Psoas muscle (tissue), 8 donors: ENCODE results near the gene MRPL10. TPM values are rescaled to one million over a fixed set of nuclear protein-coding genes. Genes with fewer than 3 reads are reported as not detected.

Source experiments
- ATAC-seq, 4 donors: fragments of 200-7000 bp; cut with Tn5 transposase; one replicate each; pipeline ENCODE4 v1.9.1; 2020; ENCODE audit warnings: moderate library complexity in 3 of 4, mild to moderate bottlenecking in 2 of 4
- DNase-seq, 2 donors: peaks; one replicate each; pipeline ENCODE4 v3.0.0-alpha.2; 2020
- H3K27ac ChIP-seq: fragments of 200-600 bp; one replicate; pipeline ENCODE4 v1.8.0; 2022
- H3K27me3 ChIP-seq, 3 donors: fragments of 200-600 bp in 1 of 3; one replicate each; pipeline versions ENCODE4 v1.6.1 to v1.8.0; 2013 to 2022; ENCODE audit warnings: low read length in 2 of 3, mild to moderate bottlenecking in 2 of 3, moderate library complexity in 1 of 3; ENCODE audit not compliant: insufficient read depth in 3 of 3
- H3K36me3 ChIP-seq, 2 donors: fragments of 200-600 bp in 1 of 2; one replicate each; pipeline versions ENCODE4 v1.6.1 to v1.8.0; 2013 to 2022; ENCODE audit warnings: low read depth in 1 of 2, mild to moderate bottlenecking in 1 of 2, moderate library complexity in 1 of 2; ENCODE audit not compliant: insufficient read depth in 1 of 2
- H3K4me1 ChIP-seq: fragments of 200-600 bp; one replicate; pipeline ENCODE4 v1.8.0; 2022
- H3K4me3 ChIP-seq: fragments of 200-600 bp; one replicate; pipeline ENCODE4 v1.8.0; 2022; ENCODE audit warnings: mild to moderate bottlenecking
- H3K9me3 ChIP-seq: fragments of 200-600 bp; one replicate; pipeline ENCODE4 v1.8.0; 2022
- CTCF ChIP-seq: fragments of 200-600 bp; IDR thresholded peaks from one replicate; pipeline ENCODE4 v1.8.0; 2022; ENCODE audit warnings: antibody characterized with exemption
- WGBS, 3 donors: extraction: QIAGEN DNeasy Blood & Tissue Kit; methylation state at CpG; one replicate each; pipeline versions ENCODE4 v1.1.6 to v1.1.7; 2013; 5-methylcytosine and 5-hydroxymethylcytosine counted together
- intact Hi-C, 2 donors: fragments of 100-400 bp; cut with DNase I; formaldehyde crosslinking; loops; one replicate each; pipeline versions ENCODE4 v1.11.0 to v1.14.2; 2022
- polyA plus RNA-seq, 3 donors: library from polyadenylated mRNA; stranded (reverse); fragments of 200-250 nt; gene quantifications; one replicate each; pipeline ENCODE4 v1.2.3, GENCODE V29; 2013
- total RNA-seq, 4 donors: library from RNA; stranded (reverse); fragmentation: NEBNext Ultra II Directional in 2 of 4; extraction: Animal tissue kit (Norgen Biotek cat#: 25700) in 2 of 4; gene quantifications; one replicate each; pipeline versions ENCODE4 v1.2.1 to v1.2.4, GENCODE V29; 2021 to 2023
- donor health status: healthy with polysubstance abuse.
- donor health status: DM: no; HTN: no; CAD: no; lungs with moderate emphysema.
- donor health status: Bipolar disorder and iron deficiency.
- donor health status: healthy.
- donor health status: DM: yes; HTN: yes; CAD: no.
- donor health status: DM: no; HTN: no; CAD: no.
- donor health status: DM: no; HTN: no; CAD: no.
- donor health status: DM: yes; HTN: yes; CAD: no.

MRPL10 gene
- total and polyA plus RNA-seq, 7 donors, result 37.8 to 78.6 (median 47.0) TPM

DNA sequence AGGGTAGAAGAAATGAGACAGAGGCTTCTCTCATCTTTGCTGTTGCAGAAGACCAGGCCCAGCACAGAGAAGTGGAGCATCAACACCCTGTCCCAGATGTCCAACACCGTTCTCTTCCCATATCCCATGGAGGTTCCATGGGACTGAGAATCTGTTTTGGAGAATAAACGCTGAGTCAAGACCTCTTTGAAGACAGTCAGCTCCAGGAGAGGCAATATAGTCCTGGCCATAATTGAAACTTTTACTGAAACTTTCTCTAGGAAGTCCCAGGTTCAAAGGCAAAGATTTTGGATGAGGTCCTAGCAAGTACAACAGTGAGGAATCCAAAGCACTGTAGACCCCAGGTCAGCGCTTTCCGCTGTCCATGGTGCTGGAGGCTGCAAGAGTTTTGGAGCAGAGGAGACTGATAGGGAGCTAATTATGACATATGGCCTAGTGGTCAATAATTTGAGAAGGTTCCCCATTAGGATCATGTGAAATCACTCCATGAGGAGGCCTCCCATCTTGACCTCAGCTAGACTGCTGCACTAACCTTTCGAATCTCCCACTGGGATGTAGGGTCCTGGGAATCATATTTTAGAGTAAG, 45.7 kb downstream of the MRPL10 start:
- Histone ChIP-seq H3K36me3 (no peaks in the 10 kb centered on the region), H3K27ac (no peak overlapping the region), H3K27me3 (peaks cover 3 to 42% (median 9%) of the 10 kb centered on the region in 3 donors), H3K4me3 (no peak overlapping the region), H3K9me3 (no peaks in the 10 kb centered on the region), H3K4me1 (peaks cover 4% of the 10 kb centered on the region)
- intact Hi-C loops, result no loop called here
- ATAC-seq, result no peak
- WGBS, 3 donors, result 28 to 40% (median 40%) methylated on average over 5 of the region's 5 CpGs
- no peak for DNase-seq
- no peak for TF ChIP-seq CTCF

DNA sequence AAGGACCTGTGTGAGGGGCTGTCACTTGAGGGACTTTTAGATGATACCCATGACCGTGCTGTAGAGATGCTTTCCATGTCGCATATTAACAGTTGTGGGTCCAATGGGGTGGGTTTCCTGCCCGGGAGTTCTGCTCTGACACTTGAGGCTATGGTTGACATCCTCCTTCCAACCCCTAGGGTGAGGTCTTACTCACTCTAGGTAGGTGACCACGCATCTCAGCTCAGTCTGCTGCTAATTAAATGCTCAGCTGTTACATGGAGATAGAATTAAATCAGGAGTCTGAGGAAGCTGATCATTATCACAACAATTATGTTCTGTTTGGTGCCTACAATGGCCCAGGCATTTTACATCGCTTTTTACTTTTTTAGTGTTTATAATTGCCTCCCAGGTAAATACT, 49.9 kb downstream of the MRPL10 start:
- Histone ChIP-seq H3K27ac (no peak overlapping the region), H3K27me3 (peaks cover 0 to 38% (median 16%) of the 10 kb centered on the region in 3 donors), H3K4me3 (no peak overlapping the region), H3K36me3 (no peaks in the 10 kb centered on the region), H3K4me1 (no peaks in the 10 kb centered on the region), H3K9me3 (no peaks in the 10 kb centered on the region)
- ATAC-seq (no peak), DNase-seq (no peak)
- no peak for TF ChIP-seq CTCF
- 62 to 71% (median 71%) methylated on average over 5 of the region's 5 CpGs for WGBS, 3 donors
- intact Hi-C loops, result no loop called here

GRCh38 chr17:47778184-47778635, 53.1 kb downstream of the MRPL10 start:
- H3K4me1 ChIP-seq, result no peaks in the 10 kb centered on the region
- DNase-seq (no peak), ATAC-seq (no peak)
- WGBS, 3 donors, result 17 to 21% (median 19%) methylated on average over 30 to 45 of the region's 45 CpGs
- no peaks in the 10 kb centered on the region for H3K9me3 ChIP-seq
- no peaks in the 10 kb centered on the region for H3K36me3 ChIP-seq
- intact Hi-C loops, result no loop called here
- TF ChIP-seq CTCF, result no peak
- no peak overlapping the region for H3K27ac ChIP-seq
- no peak overlapping the region for H3K4me3 ChIP-seq
- H3K27me3 ChIP-seq, result peaks cover 0 to 44% (median 19%) of the 10 kb centered on the region in 3 donors

- Histone ChIP-seq H3K27me3 (peaks cover 0 to 47% (median 19%) of the 10 kb centered on the region in 3 donors), H3K9me3 (no peaks in the 10 kb centered on the region), H3K4me1 (no peaks in the 10 kb centered on the region), H3K4me3 (no peak overlapping the region), H3K27ac (no peak overlapping the region), H3K36me3 (no peaks in the 10 kb centered on the region)
- peak in 3 of 4 donors; percentile 39 to 67 (median 65) for ATAC-seq
- DNase-seq, result no peak
- TF ChIP-seq CTCF, result peak; percentile 62
- WGBS, 3 donors, result 39 to 50% (median 41%) methylated on average over 14 of the region's 14 CpGs
- intact Hi-C loops, result no loop called here
Measured at GRCh38 chr17:47776330-47777197, 54.8 kb downstream of the MRPL10 start.
